ENCODE data around the gene PPM1H.
A peak's percentile ranks its signal among the peaks of the same experiment; 100 is the strongest.
"Not testable (repeated sequence)": the region's sequence is repeated elsewhere in the genome, so short reads cannot be mapped to it uniquely, and the experiment has no call there.

Gene PPM1H

GRCh38 chr12:62736596-62736995 lies 198.4 kb downstream of the PPM1H start:
- Histone ChIP-seq H3K4me1 (ENCODE audit: insufficient read depth, low read length) (peaks cover 14% of the 10 kb centered on the region), H3K4me3 (ENCODE audit: low read length) (no peak overlapping the region), H3K9ac (ENCODE audit: low read depth, low read length) (no peak overlapping the region), H3K27me3 (ENCODE audit: insufficient read depth, low read length) (no peaks in the 10 kb centered on the region), H3K27ac (ENCODE audit: low read length) (no peak overlapping the region), H3K36me3 (ENCODE audit: insufficient read depth, low read depth, low read length) (no peaks in the 10 kb centered on the region; the same call in 1 of the 2 replicates), H3K9me3 (ENCODE audit: insufficient read depth, low read depth, low read length) (no peaks in the 10 kb centered on the region)

- H3K9ac ChIP-seq (ENCODE audit: low read depth, low read length) = no peak overlapping the region
- no peaks in the 10 kb centered on the region for H3K9me3 ChIP-seq (ENCODE audit: insufficient read depth, low read depth, low read length)
- no peaks in the 10 kb centered on the region for H3K27me3 ChIP-seq (ENCODE audit: insufficient read depth, low read length)
- no peak overlapping the region for H3K27ac ChIP-seq (ENCODE audit: low read length)
- peaks cover 24% of the 10 kb centered on the region for H3K4me1 ChIP-seq (ENCODE audit: insufficient read depth, low read length)
- H3K36me3 ChIP-seq (ENCODE audit: insufficient read depth, low read depth, low read length) = no peaks in the 10 kb centered on the region; the same call in 1 of the 2 replicates
- no peak overlapping the region for H3K4me3 ChIP-seq (ENCODE audit: low read length)
Measured at GRCh38 chr12:62732861-62733427, 202.0 kb downstream of the PPM1H start.

- H3K4me1 ChIP-seq (ENCODE audit: insufficient read depth, low read length) = peaks cover 20% of the 10 kb centered on the region; the same call in 1 of the 2 replicates
- no peaks in the 10 kb centered on the region for H3K9me3 ChIP-seq (ENCODE audit: insufficient read depth, low read depth, low read length)
- no peaks in the 10 kb centered on the region for H3K27me3 ChIP-seq (ENCODE audit: insufficient read depth, low read length)
- H3K4me3 ChIP-seq (ENCODE audit: low read length) = no peak overlapping the region
- no peaks in the 10 kb centered on the region; the same call in 1 of the 2 replicates for H3K36me3 ChIP-seq (ENCODE audit: insufficient read depth, low read depth, low read length)
- no peak overlapping the region for H3K9ac ChIP-seq (ENCODE audit: low read depth, low read length)
- no peak overlapping the region for H3K27ac ChIP-seq (ENCODE audit: low read length)
Measured at GRCh38 chr12:62731055-62731820, 203.7 kb downstream of the PPM1H start.

GRCh38 chr12:62730649-62731048 lies 204.3 kb downstream of the PPM1H start:
- Histone ChIP-seq H3K27ac (ENCODE audit: low read length) (no peak overlapping the region), H3K36me3 (ENCODE audit: insufficient read depth, low read depth, low read length) (no peaks in the 10 kb centered on the region), H3K4me1 (ENCODE audit: insufficient read depth, low read length) (peaks cover 24% of the 10 kb centered on the region), H3K9me3 (ENCODE audit: insufficient read depth, low read depth, low read length) (no peaks in the 10 kb centered on the region), H3K9ac (ENCODE audit: low read depth, low read length) (no peak overlapping the region), H3K27me3 (ENCODE audit: insufficient read depth, low read length) (no peaks in the 10 kb centered on the region), H3K4me3 (ENCODE audit: low read length) (no peak overlapping the region)

- not testable (repeated sequence) for H3K27ac ChIP-seq (ENCODE audit: low read length); H3K27me3 ChIP-seq (ENCODE audit: insufficient read depth, low read length); H3K4me3 ChIP-seq (ENCODE audit: low read length); H3K36me3 ChIP-seq (ENCODE audit: insufficient read depth, low read depth, low read length); H3K9ac ChIP-seq (ENCODE audit: low read depth, low read length); H3K9me3 ChIP-seq (ENCODE audit: insufficient read depth, low read depth, low read length)
- peaks cover 32% of the 10 kb centered on the region for H3K4me1 ChIP-seq (ENCODE audit: insufficient read depth, low read length)
Measured at GRCh38 chr12:62729579-62730544, 205.1 kb downstream of the PPM1H start.

GRCh38 chr12:62728741-62729140 lies 206.2 kb downstream of the PPM1H start:
- Histone ChIP-seq H3K27ac (ENCODE audit: low read length) (peak overlapping the region; percentile 26), H3K4me1 (ENCODE audit: insufficient read depth, low read length) (peaks cover 43% of the 10 kb centered on the region), H3K9ac (ENCODE audit: low read depth, low read length) (peak overlapping the region; percentile 16; the same call in 1 of the 2 replicates), H3K27me3 (ENCODE audit: insufficient read depth, low read length) (no peaks in the 10 kb centered on the region), H3K36me3 (ENCODE audit: insufficient read depth, low read depth, low read length) (no peaks in the 10 kb centered on the region), H3K9me3 (ENCODE audit: insufficient read depth, low read depth, low read length) (no peaks in the 10 kb centered on the region), H3K4me3 (ENCODE audit: low read length) (no peak overlapping the region)

GRCh38 chr12:62726471-62726980 lies 208.4 kb downstream of the PPM1H start:
- no peak overlapping the region for H3K9ac ChIP-seq (ENCODE audit: low read depth, low read length)
- no peaks in the 10 kb centered on the region for H3K36me3 ChIP-seq (ENCODE audit: insufficient read depth, low read depth, low read length)
- no peak overlapping the region for H3K4me3 ChIP-seq (ENCODE audit: low read length)
- H3K9me3 ChIP-seq (ENCODE audit: insufficient read depth, low read depth, low read length) = no peaks in the 10 kb centered on the region
- H3K4me1 ChIP-seq (ENCODE audit: insufficient read depth, low read length) = peaks cover 47% of the 10 kb centered on the region
- H3K27me3 ChIP-seq (ENCODE audit: insufficient read depth, low read length) = no peaks in the 10 kb centered on the region
- H3K27ac ChIP-seq (ENCODE audit: low read length) = no peak overlapping the region

- H3K27ac ChIP-seq (ENCODE audit: low read length) = no peak overlapping the region
- no peak overlapping the region for H3K9ac ChIP-seq (ENCODE audit: low read depth, low read length)
Measured at GRCh38 chr12:62725781-62726180, 209.2 kb downstream of the PPM1H start.

GRCh38 chr12:62724947-62725451 lies 210.0 kb downstream of the PPM1H start:
- H3K9me3 ChIP-seq (ENCODE audit: insufficient read depth, low read depth, low read length) = no peaks in the 10 kb centered on the region
- H3K9ac ChIP-seq (ENCODE audit: low read depth, low read length) = no peak overlapping the region; the same call in 1 of the 2 replicates
- no peak overlapping the region for H3K27ac ChIP-seq (ENCODE audit: low read length)
- peaks cover under 1% of the 10 kb centered on the region; the same call in 1 of the 2 replicates for H3K36me3 ChIP-seq (ENCODE audit: insufficient read depth, low read depth, low read length)
- peak overlapping the region; percentile 23 for H3K4me3 ChIP-seq (ENCODE audit: low read length)
- peaks cover 43% of the 10 kb centered on the region for H3K4me1 ChIP-seq (ENCODE audit: insufficient read depth, low read length)
- no peaks in the 10 kb centered on the region for H3K27me3 ChIP-seq (ENCODE audit: insufficient read depth, low read length)

More at GRCh38 chr12:62725781-62726180, 209.2 kb downstream of the PPM1H start:
- H3K36me3 ChIP-seq (ENCODE audit: insufficient read depth, low read depth, low read length) = no peaks in the 10 kb centered on the region
- H3K4me1 ChIP-seq (ENCODE audit: insufficient read depth, low read length) = peaks cover 47% of the 10 kb centered on the region
- no peaks in the 10 kb centered on the region for H3K27me3 ChIP-seq (ENCODE audit: insufficient read depth, low read length)
- no peaks in the 10 kb centered on the region for H3K9me3 ChIP-seq (ENCODE audit: insufficient read depth, low read depth, low read length)
- H3K4me3 ChIP-seq (ENCODE audit: low read length) = no peak overlapping the region

- Histone ChIP-seq H3K27ac (ENCODE audit: low read length) (peak overlapping the region; percentile 40), H3K4me3 (ENCODE audit: low read length) (no peak overlapping the region), H3K27me3 (ENCODE audit: insufficient read depth, low read length) (no peaks in the 10 kb centered on the region), H3K9me3 (ENCODE audit: insufficient read depth, low read depth, low read length) (no peaks in the 10 kb centered on the region), H3K4me1 (ENCODE audit: insufficient read depth, low read length) (peaks cover 40% of the 10 kb centered on the region), H3K9ac (ENCODE audit: low read depth, low read length) (no peak overlapping the region; the same call in 1 of the 2 replicates), H3K36me3 (ENCODE audit: insufficient read depth, low read depth, low read length) (peaks cover 8% of the 10 kb centered on the region; the same call in 1 of the 2 replicates)
Measured at GRCh38 chr12:62724285-62724684, 210.7 kb downstream of the PPM1H start.
